ENCODE measurements around the gene STPG2. TPM values are rescaled to one million over a fixed set of nuclear protein-coding genes. Genes with fewer than 3 reads are reported as not detected.

The STPG2 gene
- total and polyA plus RNA-seq, 12 donors = 0.04 to 0.58 (median 0.36) TPM

DNA sequence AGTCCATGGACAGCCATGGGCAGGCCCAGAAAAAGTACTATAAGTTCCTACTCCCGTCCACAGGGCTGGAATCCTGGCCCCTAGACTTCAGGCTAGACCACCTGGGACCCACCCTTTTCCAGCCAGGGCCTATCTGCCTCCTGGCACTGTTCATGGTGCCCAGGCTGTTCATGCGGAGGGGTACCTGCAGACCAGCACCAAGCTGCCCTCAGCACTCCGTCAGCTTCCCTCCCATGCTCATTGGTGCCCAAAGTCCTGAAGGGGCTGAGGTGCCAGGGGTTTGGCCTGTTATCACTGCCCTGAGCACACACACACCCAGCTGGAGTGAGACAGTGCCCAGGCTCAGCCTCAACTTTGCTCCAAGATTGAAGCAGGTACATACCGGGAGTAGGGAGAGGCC lies 477.7 kb downstream of the STPG2 start:
- Histone ChIP-seq H3K27me3 (no peaks in the 10 kb centered on the region), H3K4me3 (no peak overlapping the region), H3K36me3 (no peaks in the 10 kb centered on the region), H3K9me3 (peaks cover 0 to 18% (median 0%) of the 10 kb centered on the region in 11 donors), H3K27ac (no peak overlapping the region), H3K4me1 (no peaks in the 10 kb centered on the region)
- WGBS, 2 donors = 74 to 76% methylated on average over 4 of the region's 4 CpGs
- ATAC-seq (no peak), DNase-seq (no peak)
- intact Hi-C loops (cut with DNase I) = no loop called here
- TF ChIP-seq, protein P1, sequence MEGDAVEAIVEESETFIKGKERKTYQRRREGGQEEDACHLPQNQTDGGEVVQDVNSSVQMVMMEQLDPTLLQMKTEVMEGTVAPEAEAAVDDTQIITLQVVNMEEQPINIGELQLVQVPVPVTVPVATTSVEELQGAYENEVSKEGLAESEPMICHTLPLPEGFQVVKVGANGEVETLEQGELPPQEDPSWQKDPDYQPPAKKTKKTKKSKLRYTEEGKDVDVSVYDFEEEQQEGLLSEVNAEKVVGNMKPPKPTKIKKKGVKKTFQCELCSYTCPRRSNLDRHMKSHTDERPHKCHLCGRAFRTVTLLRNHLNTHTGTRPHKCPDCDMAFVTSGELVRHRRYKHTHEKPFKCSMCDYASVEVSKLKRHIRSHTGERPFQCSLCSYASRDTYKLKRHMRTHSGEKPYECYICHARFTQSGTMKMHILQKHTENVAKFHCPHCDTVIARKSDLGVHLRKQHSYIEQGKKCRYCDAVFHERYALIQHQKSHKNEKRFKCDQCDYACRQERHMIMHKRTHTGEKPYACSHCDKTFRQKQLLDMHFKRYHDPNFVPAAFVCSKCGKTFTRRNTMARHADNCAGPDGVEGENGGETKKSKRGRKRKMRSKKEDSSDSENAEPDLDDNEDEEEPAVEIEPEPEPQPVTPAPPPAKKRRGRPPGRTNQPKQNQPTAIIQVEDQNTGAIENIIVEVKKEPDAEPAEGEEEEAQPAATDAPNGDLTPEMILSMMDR (IDR thresholded peaks at IDR 0.05) = no peak

DNA sequence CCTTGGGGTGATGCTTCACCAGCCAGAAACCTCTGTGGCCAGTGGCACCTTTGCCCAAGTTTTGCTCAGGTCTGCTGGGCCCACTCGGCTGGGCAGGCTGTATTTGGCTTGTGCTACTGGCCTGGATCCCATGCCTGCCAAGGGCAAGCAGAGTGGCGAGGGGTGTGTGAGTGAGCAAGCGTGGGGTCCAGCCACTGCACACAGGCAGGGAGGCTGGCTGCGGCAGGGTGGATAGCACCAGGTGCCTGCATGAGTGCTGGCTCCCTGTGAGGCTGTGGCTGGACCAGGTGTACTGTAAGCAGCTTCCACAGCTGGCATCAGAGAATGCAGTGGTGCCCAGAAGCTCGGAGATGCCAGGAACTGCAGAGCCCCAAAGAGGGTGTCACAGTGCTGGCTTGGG lies 478.5 kb downstream of the STPG2 start:
- Histone ChIP-seq H3K36me3 (no peaks in the 10 kb centered on the region), H3K27me3 (no peaks in the 10 kb centered on the region), H3K9me3 (peaks cover 0 to 24% (median 0%) of the 10 kb centered on the region in 11 donors), H3K27ac (no peak overlapping the region), H3K4me3 (no peak overlapping the region), H3K4me1 (no peaks in the 10 kb centered on the region)
- DNase-seq = no peak
- TF ChIP-seq, protein P1 (IDR thresholded peaks at IDR 0.05) = no peak
- 82 to 91% methylated on average over 5 of the region's 5 CpGs for WGBS, 2 donors
- no peak for ATAC-seq
- intact Hi-C loops (cut with DNase I) = no loop called here

DNA sequence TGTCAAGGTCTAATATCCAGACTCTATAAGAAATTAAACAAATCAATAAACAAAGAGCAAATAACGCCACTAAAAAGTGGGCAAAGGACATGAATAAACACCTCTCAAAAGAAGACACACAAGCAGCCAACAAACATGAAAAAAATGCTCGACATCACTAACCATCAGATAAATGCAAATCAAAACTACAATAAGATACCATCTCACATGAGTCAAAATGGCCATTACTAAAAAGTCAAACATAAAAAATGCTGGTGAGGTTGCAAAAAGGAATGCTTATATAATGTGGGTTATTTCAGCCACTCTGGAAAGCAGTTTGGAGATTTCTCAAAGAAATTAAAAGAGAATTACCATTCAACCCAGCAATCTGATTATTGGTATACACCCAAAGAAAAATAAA lies 481.1 kb downstream of the STPG2 start:
- Histone ChIP-seq H3K4me1 (no peaks in the 10 kb centered on the region), H3K27ac (no peak overlapping the region), H3K9me3 (peaks cover 0 to 24% (median 0%) of the 10 kb centered on the region in 11 donors), H3K27me3 (no peaks in the 10 kb centered on the region), H3K4me3 (no peak overlapping the region), H3K36me3 (no peaks in the 10 kb centered on the region)
- 77 to 83% methylated on average over 2 of the region's 2 CpGs for WGBS, 2 donors
- ATAC-seq (no peak), DNase-seq (no peak)
- intact Hi-C loops (cut with DNase I) = no loop called here
- TF ChIP-seq, protein P1 (IDR thresholded peaks at IDR 0.05) = no peak

DNA sequence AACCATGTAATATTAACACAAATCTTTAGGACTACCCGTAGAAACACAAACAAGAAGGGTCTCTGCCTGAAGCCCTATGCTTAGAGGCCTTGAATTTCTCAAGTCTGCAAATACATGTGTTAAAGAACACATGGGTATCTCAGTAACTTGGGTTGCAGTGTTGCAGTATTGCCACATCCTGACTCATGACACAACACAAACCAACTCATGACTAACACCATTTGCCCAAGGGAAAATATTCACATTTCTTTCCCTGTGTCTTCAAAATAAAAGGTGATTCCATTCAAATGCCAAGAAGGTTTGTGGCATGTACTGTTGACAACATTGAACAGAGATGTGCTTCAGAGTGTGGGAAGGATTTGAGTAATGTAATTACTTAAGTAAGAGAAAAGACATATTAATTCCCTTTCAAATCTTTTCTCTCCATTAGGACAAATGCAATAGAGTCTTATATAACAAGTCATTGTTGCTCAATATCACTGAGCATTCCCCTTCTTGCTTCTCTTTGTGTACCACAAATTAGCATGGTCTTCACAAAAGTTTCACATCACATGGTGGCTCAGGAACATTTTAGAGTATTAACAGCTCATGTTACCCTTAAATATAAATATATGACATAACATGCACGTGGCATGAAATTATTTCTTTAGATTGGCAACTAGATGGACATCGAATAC lies 487.1 kb downstream of the STPG2 start:
- TF ChIP-seq, protein P1 (IDR thresholded peaks at IDR 0.05) = no peak
- peaks cover 0 to 7% (median 0%) of the 10 kb centered on the region in 11 donors for H3K9me3 ChIP-seq
- H3K27ac ChIP-seq = no peak overlapping the region
- no peak for DNase-seq
- ATAC-seq = peak in 1 of 8 donors; percentile 52
- H3K27me3 ChIP-seq = no peaks in the 10 kb centered on the region
- no peaks in the 10 kb centered on the region for H3K36me3 ChIP-seq
- H3K4me3 ChIP-seq = no peak overlapping the region
- no peaks in the 10 kb centered on the region for H3K4me1 ChIP-seq
- intact Hi-C loops (cut with DNase I) = no loop called here
- WGBS, 2 donors = 89 to 91% methylated on average over 3 of the region's 3 CpGs

Data from heart right ventricle (tissue), 16 donors.